Progenitor cell of endocrine pancreas (in vitro differentiated cells): ENCODE results near the gene M1AP. TPM values are rescaled to one million over a fixed set of nuclear protein-coding genes. Genes with fewer than 3 reads are reported as not detected.
A peak's percentile ranks its signal among the peaks of the same experiment; 100 is the strongest.

ENCODE experiments used
- DNase-seq: peaks from one replicate; pipeline ENCODE4 v3.0.0; 2021; ENCODE audit warnings: low spot score; ENCODE audit not compliant: unreplicated experiment
- H3K27ac Mint-ChIP-seq: 2 replicates; pipeline ENCODE4 v1.8.0; 2021; ENCODE audit warnings: mild to moderate bottlenecking, moderate library complexity, mixed read lengths
- H3K27me3 Mint-ChIP-seq: 2 replicates; pipeline ENCODE4 v1.8.0; 2021; ENCODE audit warnings: mixed read lengths
- H3K36me3 Mint-ChIP-seq: 2 replicates; pipeline ENCODE4 v1.8.0; 2022; ENCODE audit warnings: mixed read lengths; ENCODE audit not compliant: insufficient read depth
- H3K4me1 Mint-ChIP-seq: 2 replicates; pipeline ENCODE4 v1.8.0; 2021; ENCODE audit warnings: low read depth, mixed read lengths
- H3K4me3 Mint-ChIP-seq: 2 replicates; pipeline ENCODE4 v1.8.0; 2021; ENCODE audit warnings: low read depth, mild to moderate bottlenecking, moderate library complexity, mixed read lengths
- H3K9me3 Mint-ChIP-seq: 2 replicates; pipeline ENCODE4 v1.8.0; 2021; ENCODE audit warnings: low read depth, mixed read lengths
- long read RNA-seq: library from polyadenylated mRNA; unstranded; transcript quantifications from one replicate; pipeline ENCODE4 v2.0.0, GENCODE V29; 2020
- total RNA-seq: library from RNA; stranded (reverse); gene quantifications from 2 replicates; pipeline ENCODE4 v1.2.1, GENCODE V29; 2021
- TF ChIP-seq, protein P1 (sequence below): fragments of 200-600 bp; sonication (generic); IDR thresholded peaks from one replicate; pipeline ENCODE4 v1.5.0; 2021; ENCODE audit warnings: antibody characterized with exemption, mild to moderate bottlenecking; ENCODE audit not compliant: unreplicated experiment

M1AP gene, protein sequence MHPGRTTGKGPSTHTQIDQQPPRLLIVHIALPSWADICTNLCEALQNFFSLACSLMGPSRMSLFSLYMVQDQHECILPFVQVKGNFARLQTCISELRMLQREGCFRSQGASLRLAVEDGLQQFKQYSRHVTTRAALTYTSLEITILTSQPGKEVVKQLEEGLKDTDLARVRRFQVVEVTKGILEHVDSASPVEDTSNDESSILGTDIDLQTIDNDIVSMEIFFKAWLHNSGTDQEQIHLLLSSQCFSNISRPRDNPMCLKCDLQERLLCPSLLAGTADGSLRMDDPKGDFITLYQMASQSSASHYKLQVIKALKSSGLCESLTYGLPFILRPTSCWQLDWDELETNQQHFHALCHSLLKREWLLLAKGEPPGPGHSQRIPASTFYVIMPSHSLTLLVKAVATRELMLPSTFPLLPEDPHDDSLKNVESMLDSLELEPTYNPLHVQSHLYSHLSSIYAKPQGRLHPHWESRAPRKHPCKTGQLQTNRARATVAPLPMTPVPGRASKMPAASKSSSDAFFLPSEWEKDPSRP
- 2.5 and 2.6 TPM in 2 replicates for total RNA-seq
- long read RNA-seq, partial matches to known transcripts, result 2 of 4 reads
- long read RNA-seq, other reads (novel, unspliced or antisense), result 1 of 4 reads

GRCh38 chr2:74648009-74648443 lies at the start of gene M1AP:
Gene M1AP (minus strand): TSS chr2:74648330. CDS start chr2:74640275, 8,055 bp downstream.
- Mint-ChIP-seq H3K27me3 (peaks cover 23% of the 10 kb centered on the region), H3K9me3 (peaks cover 4% of the 10 kb centered on the region), H3K4me3 (peak within 1 kb of the TSS; percentile 46), H3K4me1 (no peaks in the 10 kb centered on the region), H3K27ac (no peak within 1 kb of the TSS), H3K36me3 (no peaks in the 10 kb centered on the region)
- peak; percentile 22 for DNase-seq
- TF ChIP-seq, protein P1, sequence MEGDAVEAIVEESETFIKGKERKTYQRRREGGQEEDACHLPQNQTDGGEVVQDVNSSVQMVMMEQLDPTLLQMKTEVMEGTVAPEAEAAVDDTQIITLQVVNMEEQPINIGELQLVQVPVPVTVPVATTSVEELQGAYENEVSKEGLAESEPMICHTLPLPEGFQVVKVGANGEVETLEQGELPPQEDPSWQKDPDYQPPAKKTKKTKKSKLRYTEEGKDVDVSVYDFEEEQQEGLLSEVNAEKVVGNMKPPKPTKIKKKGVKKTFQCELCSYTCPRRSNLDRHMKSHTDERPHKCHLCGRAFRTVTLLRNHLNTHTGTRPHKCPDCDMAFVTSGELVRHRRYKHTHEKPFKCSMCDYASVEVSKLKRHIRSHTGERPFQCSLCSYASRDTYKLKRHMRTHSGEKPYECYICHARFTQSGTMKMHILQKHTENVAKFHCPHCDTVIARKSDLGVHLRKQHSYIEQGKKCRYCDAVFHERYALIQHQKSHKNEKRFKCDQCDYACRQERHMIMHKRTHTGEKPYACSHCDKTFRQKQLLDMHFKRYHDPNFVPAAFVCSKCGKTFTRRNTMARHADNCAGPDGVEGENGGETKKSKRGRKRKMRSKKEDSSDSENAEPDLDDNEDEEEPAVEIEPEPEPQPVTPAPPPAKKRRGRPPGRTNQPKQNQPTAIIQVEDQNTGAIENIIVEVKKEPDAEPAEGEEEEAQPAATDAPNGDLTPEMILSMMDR, result peak; percentile 46

- peaks cover 5% of the 10 kb centered on the region for H3K9me3 Mint-ChIP-seq
- DNase-seq, result no peak
- TF ChIP-seq, protein P1, result no peak
Measured at GRCh38 chr2:74696829-74697228, 48.7 kb upstream of the M1AP start.

GRCh38 chr2:74695663-74696062 lies 47.5 kb upstream of the M1AP start:
- no peaks in the 10 kb centered on the region for H3K36me3 Mint-ChIP-seq
- TF ChIP-seq, protein P1, result no peak
- DNase-seq, result no peak
- H3K27ac Mint-ChIP-seq, result no peak overlapping the region
- H3K4me1 Mint-ChIP-seq, result peaks cover 1% of the 10 kb centered on the region
- peaks cover 5% of the 10 kb centered on the region for H3K9me3 Mint-ChIP-seq
- peaks cover 23% of the 10 kb centered on the region for H3K27me3 Mint-ChIP-seq
- H3K4me3 Mint-ChIP-seq, result no peak overlapping the region

More at GRCh38 chr2:74696829-74697228, 48.7 kb upstream of the M1AP start:
- Mint-ChIP-seq H3K4me1 (no peaks in the 10 kb centered on the region), H3K4me3 (no peak overlapping the region), H3K36me3 (no peaks in the 10 kb centered on the region), H3K27ac (no peak overlapping the region), H3K27me3 (peaks cover 30% of the 10 kb centered on the region)

DNA sequence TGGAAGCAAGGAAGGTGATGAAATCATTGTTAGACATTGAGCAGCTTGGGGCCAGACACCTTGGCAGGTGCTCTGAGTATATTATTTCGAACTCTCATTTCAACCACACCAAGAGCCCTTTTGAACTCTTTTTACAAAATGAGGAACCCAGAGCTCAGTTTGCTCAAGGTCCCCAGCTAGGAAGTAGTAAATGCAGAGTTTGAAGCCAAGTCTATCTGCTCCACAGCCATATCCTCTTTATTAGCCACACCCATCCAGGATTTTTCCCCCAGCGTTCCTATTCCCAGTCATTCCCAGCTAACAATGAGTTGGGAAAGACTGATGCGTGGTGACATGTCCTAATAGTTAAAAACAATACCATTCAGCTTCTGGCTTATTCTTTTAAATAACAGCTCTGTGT lies 46.2 kb upstream of the M1AP start:
- TF ChIP-seq, protein P1, result no peak
- H3K27ac Mint-ChIP-seq, result no peak overlapping the region
- H3K9me3 Mint-ChIP-seq, result no peaks in the 10 kb centered on the region
- no peak for DNase-seq
- H3K4me1 Mint-ChIP-seq, result peaks cover 2% of the 10 kb centered on the region
- no peak overlapping the region for H3K4me3 Mint-ChIP-seq
- H3K36me3 Mint-ChIP-seq, result no peaks in the 10 kb centered on the region
- peaks cover 13% of the 10 kb centered on the region for H3K27me3 Mint-ChIP-seq

DNA sequence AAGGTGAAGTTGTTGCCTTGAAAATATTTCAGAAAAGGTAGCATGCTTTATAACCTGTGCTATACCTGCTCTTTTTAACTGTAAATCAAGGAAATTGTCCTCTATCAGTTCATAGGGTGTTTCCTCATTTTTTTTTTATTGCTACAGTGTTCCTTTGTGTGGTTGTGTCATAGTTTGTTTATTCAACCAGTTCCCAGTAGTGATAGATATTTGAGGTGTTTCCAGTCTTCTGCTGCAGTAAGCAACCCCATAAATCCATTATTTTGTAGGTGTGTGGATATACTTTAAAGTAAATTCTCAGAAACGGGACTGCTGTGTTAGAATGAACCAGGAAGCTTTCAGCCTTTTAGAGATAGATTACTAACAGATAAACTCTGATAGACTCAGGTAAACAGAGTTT lies 45.5 kb upstream of the M1AP start:
- Mint-ChIP-seq H3K4me3 (no peak overlapping the region), H3K36me3 (no peaks in the 10 kb centered on the region), H3K27me3 (peaks cover 13% of the 10 kb centered on the region), H3K4me1 (peaks cover 2% of the 10 kb centered on the region), H3K9me3 (no peaks in the 10 kb centered on the region), H3K27ac (no peak overlapping the region)
- TF ChIP-seq, protein P1, result no peak
- DNase-seq, result no peak
